Measurements from ENCODE around the gene RXFP4. TPM values are rescaled to one million over a fixed set of nuclear protein-coding genes. Genes with fewer than 3 reads are reported as not detected.

The RXFP4 gene
- polyA plus RNA-seq, 1 of the 3 experiments (the other 2 are of a cell fraction): not detected

DNA sequence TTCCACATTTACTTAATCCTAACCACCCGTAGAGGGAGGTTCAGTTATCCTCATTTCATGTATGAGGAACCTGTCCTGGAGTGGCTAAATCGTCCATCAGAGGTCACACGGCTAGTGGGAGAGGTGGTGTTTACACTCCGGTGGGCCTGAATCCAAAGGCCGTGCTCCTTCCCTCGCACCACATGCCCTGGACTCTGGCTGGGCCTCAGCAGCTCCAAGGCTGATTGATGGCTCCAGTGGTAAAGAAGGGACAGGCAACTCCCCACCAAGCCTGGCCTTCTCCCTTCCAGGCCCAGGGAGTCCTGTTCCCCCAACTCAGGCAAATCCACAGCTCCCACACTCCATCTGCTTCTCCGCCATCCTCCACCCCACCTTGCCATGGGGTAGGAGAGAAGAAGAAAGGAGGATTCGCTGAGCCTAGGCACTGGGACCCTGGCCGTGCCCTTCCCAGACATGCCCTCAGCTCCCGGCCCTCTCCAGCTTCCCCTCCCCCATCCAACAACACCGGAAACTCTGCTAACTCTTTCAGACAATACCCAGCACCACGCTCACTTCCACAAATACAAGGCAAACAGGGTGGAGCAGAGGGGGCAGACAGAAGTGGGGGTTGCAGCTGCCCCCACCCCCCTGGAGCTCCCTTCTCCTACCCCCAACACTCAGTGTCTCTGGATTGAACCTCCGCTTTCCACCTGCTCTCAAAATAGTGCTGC, 26.1 kb downstream of the RXFP4 start:
- H3K36me3 ChIP-seq (replicated peaks in 1 of 2; ENCODE audit: control insufficient read depth in 1 of 2, insufficient read depth in 2 of 2, low read length in 1 of 2): peaks cover 34 to 44% of the 10 kb centered on the region in 2 experiments
- H3K79me2 ChIP-seq (ENCODE audit: insufficient read depth): peaks cover 69% of the 10 kb centered on the region
- no peaks in the 10 kb centered on the region for H3K9me3 ChIP-seq
- no peaks in the 10 kb centered on the region for H3K9me2 ChIP-seq
- 88% methylated on average over 10 of the region's 13 CpGs for WGBS (ENCODE audit: low lambda C conversion rate)
- H3K4me1 ChIP-seq (ENCODE audit: control insufficient read depth in 1 of 2, insufficient read depth in 2 of 2, low read depth in 1 of 2, low read length in 1 of 2): peaks cover 7 to 46% of the 10 kb centered on the region in 2 experiments; a peak in 3 of 4 replicates
- no peak overlapping the region for H2AFZ ChIP-seq (ENCODE audit: low read depth)
- CTCF ChIA-PET: interaction anchor here (1.2 to 3.8 kb wide), 5 partner anchors 9 to 99 kb away, joined by 3 to 15 read pairs (median 6); no protein-coding TSS in a partner anchor
- peaks cover 58% of the 10 kb centered on the region for H4K20me1 ChIP-seq (ENCODE audit: insufficient read depth)
- no peak overlapping the region for H3K4me2 ChIP-seq
- peaks cover 21% of the 10 kb centered on the region for H3F3A ChIP-seq (replicated peaks; ENCODE audit: insufficient read depth)
- TF ChIP-seq SMC3 (IDR thresholded peaks at IDR 0.05; ENCODE audit: low read depth, low read length): no peak
- no peak for TF ChIP-seq MEF2A (IDR thresholded peaks at IDR 0.05; ENCODE audit: borderline replicate concordance, low read depth)
- TF ChIP-seq CHD2 (IDR thresholded peaks at IDR 0.05; ENCODE audit: low read length, partially characterized antibody): no peak
- no peak for TF ChIP-seq EZH2phosphoT487 (IDR thresholded peaks at IDR 0.05; ENCODE audit: borderline replicate concordance, low read depth)
- no peak for TF ChIP-seq RXRA (IDR thresholded peaks at IDR 0.05; ENCODE audit: borderline replicate concordance, low read depth)
- TF ChIP-seq MAX (IDR thresholded peaks at IDR 0.05; ENCODE audit: low read depth): no peak
- TF ChIP-seq ELF1 (IDR thresholded peaks at IDR 0.05): no peak
- no peak for TF ChIP-seq IRF3 (IDR thresholded peaks at IDR 0.05; ENCODE audit: low read depth, low read length)
- peak; percentile 17 for DNase-seq
- POLR2A ChIA-PET: interaction anchor here (1.6 kb wide), 1 partner anchor 10 kb away, joined by 9 read pairs; the partner anchor contains the start of gene ARHGEF2
- no peak overlapping the region for H3K4me3 ChIP-seq (ENCODE audit: low read depth in 2 of 2, low read length in 1 of 2)
- H3K9ac ChIP-seq: no peak overlapping the region
- no peak overlapping the region for H3K27ac ChIP-seq (ENCODE audit: low read depth in 2 of 2, low read length in 1 of 2)
- H3K27me3 ChIP-seq (ENCODE audit: insufficient read depth): no peaks in the 10 kb centered on the region

DNA sequence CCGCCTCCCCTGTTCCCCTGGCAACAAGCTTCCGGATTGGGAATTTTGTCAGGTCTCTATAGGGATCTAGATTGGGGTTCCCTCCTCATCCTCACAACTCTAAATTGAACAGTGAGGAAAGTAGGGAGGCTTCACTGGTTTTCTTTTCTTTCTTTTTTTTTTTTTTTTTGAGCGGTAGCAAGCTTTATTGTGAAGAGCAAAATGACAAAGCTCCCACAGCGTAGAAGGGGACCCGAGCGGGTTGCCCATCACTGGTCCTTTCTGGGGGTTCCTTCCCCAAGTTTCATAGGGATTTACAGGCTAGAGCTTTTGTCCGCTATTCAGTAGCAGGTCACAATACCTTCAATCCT, 26.6 kb downstream of the RXFP4 start:
- no peaks in the 10 kb centered on the region for H3K27me3 ChIP-seq (ENCODE audit: insufficient read depth)
- TF ChIP-seq, protein P1, sequence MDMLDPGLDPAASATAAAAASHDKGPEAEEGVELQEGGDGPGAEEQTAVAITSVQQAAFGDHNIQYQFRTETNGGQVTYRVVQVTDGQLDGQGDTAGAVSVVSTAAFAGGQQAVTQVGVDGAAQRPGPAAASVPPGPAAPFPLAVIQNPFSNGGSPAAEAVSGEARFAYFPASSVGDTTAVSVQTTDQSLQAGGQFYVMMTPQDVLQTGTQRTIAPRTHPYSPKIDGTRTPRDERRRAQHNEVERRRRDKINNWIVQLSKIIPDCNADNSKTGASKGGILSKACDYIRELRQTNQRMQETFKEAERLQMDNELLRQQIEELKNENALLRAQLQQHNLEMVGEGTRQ (IDR thresholded peaks at IDR 0.05; ENCODE audit: borderline replicate concordance, low read depth, low read length): no peak
- TF ChIP-seq, protein P2, sequence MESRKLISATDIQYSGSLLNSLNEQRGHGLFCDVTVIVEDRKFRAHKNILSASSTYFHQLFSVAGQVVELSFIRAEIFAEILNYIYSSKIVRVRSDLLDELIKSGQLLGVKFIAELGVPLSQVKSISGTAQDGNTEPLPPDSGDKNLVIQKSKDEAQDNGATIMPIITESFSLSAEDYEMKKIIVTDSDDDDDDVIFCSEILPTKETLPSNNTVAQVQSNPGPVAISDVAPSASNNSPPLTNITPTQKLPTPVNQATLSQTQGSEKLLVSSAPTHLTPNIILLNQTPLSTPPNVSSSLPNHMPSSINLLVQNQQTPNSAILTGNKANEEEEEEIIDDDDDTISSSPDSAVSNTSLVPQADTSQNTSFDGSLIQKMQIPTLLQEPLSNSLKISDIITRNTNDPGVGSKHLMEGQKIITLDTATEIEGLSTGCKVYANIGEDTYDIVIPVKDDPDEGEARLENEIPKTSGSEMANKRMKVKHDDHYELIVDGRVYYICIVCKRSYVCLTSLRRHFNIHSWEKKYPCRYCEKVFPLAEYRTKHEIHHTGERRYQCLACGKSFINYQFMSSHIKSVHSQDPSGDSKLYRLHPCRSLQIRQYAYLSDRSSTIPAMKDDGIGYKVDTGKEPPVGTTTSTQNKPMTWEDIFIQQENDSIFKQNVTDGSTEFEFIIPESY (IDR thresholded peaks at IDR 0.05; ENCODE audit: borderline replicate concordance, low read depth): no peak
- TF ChIP-seq EZH2phosphoT487 (IDR thresholded peaks at IDR 0.05; ENCODE audit: borderline replicate concordance, low read depth) (no peak), TEAD4 (IDR thresholded peaks at IDR 0.05; ENCODE audit: borderline replicate concordance, insufficient read depth) (no peak), FOSL2 (IDR thresholded peaks at IDR 0.05; ENCODE audit: borderline replicate concordance, low read depth) (no peak), RXRA (IDR thresholded peaks at IDR 0.05; ENCODE audit: borderline replicate concordance, low read depth) (no peak), PBX3 (IDR thresholded peaks at IDR 0.05) (no peak), GABPA (IDR thresholded peaks at IDR 0.05; ENCODE audit: low read depth) (no peak), RCOR1 (IDR thresholded peaks at IDR 0.05; ENCODE audit: low read length) (no peak), JUND (IDR thresholded peaks at IDR 0.05) (no peak)
- H4K20me1 ChIP-seq (ENCODE audit: insufficient read depth): peaks cover 63% of the 10 kb centered on the region
- ChIA-PET CTCF (interaction anchor here (1.7 to 3.8 kb wide), 2 partner anchors 21 to 98 kb away, joined by 6 to 15 read pairs; no protein-coding TSS in a partner anchor), POLR2A (interaction anchor here (1.6 kb wide), 1 partner anchor 10 kb away, joined by 9 read pairs; the partner anchor contains the start of gene ARHGEF2)
- H3K79me2 ChIP-seq (ENCODE audit: insufficient read depth): peaks cover 74% of the 10 kb centered on the region
- H2AFZ ChIP-seq (ENCODE audit: low read depth): no peak overlapping the region
- peaks cover 7 to 42% of the 10 kb centered on the region in 2 experiments; a peak in 3 of 4 replicates for H3K4me1 ChIP-seq (ENCODE audit: control insufficient read depth in 1 of 2, insufficient read depth in 2 of 2, low read depth in 1 of 2, low read length in 1 of 2)
- DNase-seq: no peak
- no peak overlapping the region for H3K4me3 ChIP-seq (ENCODE audit: low read depth in 2 of 2, low read length in 1 of 2)
- H3K9me2 ChIP-seq: no peaks in the 10 kb centered on the region
- no peak overlapping the region for H3K27ac ChIP-seq (ENCODE audit: low read depth in 2 of 2, low read length in 1 of 2)
- no peaks in the 10 kb centered on the region for H3K9me3 ChIP-seq
- H3K9ac ChIP-seq: no peak overlapping the region
- H3K4me2 ChIP-seq: no peak overlapping the region
- peaks cover 36 to 39% of the 10 kb centered on the region in 2 experiments for H3K36me3 ChIP-seq (replicated peaks in 1 of 2; ENCODE audit: control insufficient read depth in 1 of 2, insufficient read depth in 2 of 2, low read length in 1 of 2)
- H3F3A ChIP-seq (replicated peaks; ENCODE audit: insufficient read depth): peaks cover 22% of the 10 kb centered on the region
- WGBS (ENCODE audit: low lambda C conversion rate): 95% methylated on average over 7 of the region's 7 CpGs
